Activated T-helper 1 cell treated with anti-CD3 and anti-CD28 coated beads, Interleukin-12 subunit alpha, Interleukin-12 subunit beta, Interleukin-2, Interleukin-4 antibody, amounts not matched to agents 30 ng/mL and 10 ng/mL and 1 ng/mL, durations not matched to agents 14 hours and 24 hours and 36 hours (primary cell): ENCODE data around the gene CSPG4. TPM values are rescaled to one million over a fixed set of nuclear protein-coding genes. Genes with fewer than 3 reads are reported as not detected.
"Not testable (repeated sequence)": the region's sequence is repeated elsewhere in the genome, so short reads cannot be mapped to it uniquely, and the experiment has no call there.

Experiments
- DNase-seq: peaks from one replicate; pipeline ENCODE4 v3.0.0; 2021; ENCODE audit warnings: low spot score
- H3K27ac Mint-ChIP-seq: one replicate; pipeline ENCODE4 v1.8.0; 2021; ENCODE audit warnings: mild to moderate bottlenecking, mixed read lengths
- H3K27me3 Mint-ChIP-seq: one replicate; pipeline ENCODE4 v1.8.0; 2022; ENCODE audit warnings: mild to moderate bottlenecking, moderate library complexity, mixed read lengths; ENCODE audit not compliant: insufficient read depth
- H3K36me3 Mint-ChIP-seq: one replicate; pipeline ENCODE4 v1.8.0; 2021; ENCODE audit warnings: low read depth, mixed read lengths
- H3K4me1 Mint-ChIP-seq: one replicate; pipeline ENCODE4 v1.8.0; 2021; ENCODE audit warnings: low read depth, mixed read lengths
- H3K4me3 Mint-ChIP-seq: one replicate; pipeline ENCODE4 v1.8.0; 2021; ENCODE audit warnings: mild to moderate bottlenecking, moderate library complexity, mixed read lengths
- H3K9me3 Mint-ChIP-seq: one replicate; pipeline ENCODE4 v1.8.0; 2021; ENCODE audit warnings: mixed read lengths
- intact Hi-C: fragments of 100-400 bp; cut with micrococcal nuclease; formaldehyde crosslinking; loops from one replicate; pipeline ENCODE4 v1.15.1; 2024
- total RNA-seq: library from RNA; stranded (reverse); gene quantifications from 2 replicates; pipeline ENCODE4 v1.2.3, GENCODE V29; 2022

The CSPG4 gene
- total RNA-seq, 1 donor from 2014 or later: not detected

DNA sequence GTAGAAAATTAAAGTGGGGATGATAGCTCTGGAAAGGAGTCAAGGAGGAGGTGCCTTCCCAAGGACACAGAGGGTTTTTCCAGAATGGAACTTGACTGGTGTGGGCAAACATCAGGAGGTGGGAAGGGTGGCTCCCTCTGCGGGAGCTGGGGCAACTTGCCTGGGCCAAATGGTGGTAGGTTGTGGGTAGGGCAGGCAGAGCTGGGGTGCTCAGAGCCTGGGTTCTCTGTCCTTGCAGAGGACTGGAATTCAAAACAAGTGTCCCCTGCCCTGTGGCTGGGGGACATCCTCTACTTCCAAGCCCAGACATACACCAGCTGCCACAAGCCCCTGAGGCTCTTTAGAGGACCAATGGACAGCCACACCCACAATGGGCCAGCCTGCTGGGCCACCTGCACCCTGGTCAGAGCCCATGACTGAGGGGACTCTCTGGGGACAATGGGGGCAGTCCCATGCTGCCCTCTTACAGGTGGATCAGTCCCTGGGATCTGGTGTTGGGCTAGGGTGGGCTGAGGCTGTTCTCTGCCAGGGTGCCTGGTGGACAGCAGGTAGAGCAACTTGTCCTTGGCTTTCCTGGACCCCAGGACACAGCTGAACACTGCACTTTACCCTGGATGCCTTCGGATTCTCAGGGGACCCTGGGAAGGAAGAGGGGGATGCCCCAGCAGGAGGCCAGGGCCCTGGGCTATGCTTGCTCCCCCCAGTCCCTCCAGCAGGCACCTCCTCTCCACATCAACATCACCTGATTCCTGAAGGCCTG lies 38.6 kb upstream of the CSPG4 start:
- Mint-ChIP-seq H3K36me3 (no peaks in the 10 kb centered on the region), H3K9me3 (no peaks in the 10 kb centered on the region), H3K4me1 (peaks cover 10% of the 10 kb centered on the region), H3K27ac (no peak overlapping the region), H3K27me3 (peaks cover 26% of the 10 kb centered on the region), H3K4me3 (no peak overlapping the region)
- no peak for DNase-seq
- intact Hi-C loops: no loop called here

- Mint-ChIP-seq H3K36me3 (no peaks in the 10 kb centered on the region), H3K27ac (no peak overlapping the region), H3K9me3 (no peaks in the 10 kb centered on the region), H3K4me3 (no peak overlapping the region), H3K4me1 (peaks cover 10% of the 10 kb centered on the region), H3K27me3 (peaks cover 29% of the 10 kb centered on the region)
- intact Hi-C loops: no loop called here
- DNase-seq: no peak
These were observed 37.8 kb upstream of the CSPG4 start for GRCh38 chr15:75750261-75751050.

DNA sequence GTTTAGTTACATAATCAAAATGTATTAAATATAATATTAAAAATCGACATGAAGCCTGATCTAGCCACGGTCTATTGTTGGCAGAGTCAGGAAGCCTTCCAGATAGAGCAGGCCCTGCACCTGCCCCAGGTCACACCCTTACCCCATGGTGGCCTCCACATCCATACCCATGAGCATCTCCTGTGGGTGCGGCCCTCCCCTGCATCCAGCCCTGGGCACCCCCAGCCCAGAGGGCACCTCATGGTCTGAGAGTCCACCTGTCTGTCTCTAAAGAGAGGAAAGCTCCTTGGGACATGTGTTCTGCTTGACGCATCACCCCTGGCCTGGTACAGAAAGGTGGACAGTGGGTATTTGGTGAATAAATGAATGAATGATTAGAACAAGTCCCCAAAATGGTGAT lies 37.2 kb upstream of the CSPG4 start:
- DNase-seq: no peak
- H3K4me3 Mint-ChIP-seq: no peak overlapping the region
- intact Hi-C loops: no loop called here
- H3K9me3 Mint-ChIP-seq: no peaks in the 10 kb centered on the region
- no peaks in the 10 kb centered on the region for H3K36me3 Mint-ChIP-seq
- peaks cover 29% of the 10 kb centered on the region for H3K27me3 Mint-ChIP-seq
- H3K4me1 Mint-ChIP-seq: peaks cover 10% of the 10 kb centered on the region
- no peak overlapping the region for H3K27ac Mint-ChIP-seq

GRCh38 chr15:75748882-75749281 lies 36.2 kb upstream of the CSPG4 start:
- H3K36me3 Mint-ChIP-seq, intact Hi-C loops, DNase-seq, H3K9me3 Mint-ChIP-seq, H3K4me1 Mint-ChIP-seq, H3K4me3 Mint-ChIP-seq, H3K27ac Mint-ChIP-seq: not testable (repeated sequence)
- peaks cover 29% of the 10 kb centered on the region for H3K27me3 Mint-ChIP-seq

GRCh38 chr15:75747121-75747520 lies 34.5 kb upstream of the CSPG4 start:
- intact Hi-C loops: not testable (repeated sequence)

DNA sequence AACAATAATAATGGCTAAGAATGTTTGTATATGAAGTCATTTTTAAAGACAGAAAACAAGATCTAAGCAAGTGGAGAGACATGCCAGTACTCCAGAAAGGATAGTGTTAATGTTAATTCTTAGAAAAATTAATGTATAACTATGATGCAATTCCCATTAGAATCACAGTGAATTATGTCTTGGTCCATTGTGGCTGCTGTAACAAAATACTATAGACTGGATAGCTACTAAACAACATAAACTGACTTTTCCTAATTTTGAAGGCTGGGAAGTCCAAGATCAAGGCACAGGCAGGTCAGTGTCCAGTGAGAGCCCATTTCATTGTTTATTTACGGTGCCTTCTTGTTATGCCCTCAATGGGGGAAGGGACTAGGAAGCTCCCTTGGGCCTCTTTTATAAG lies 32.7 kb upstream of the CSPG4 start:
- DNase-seq: no peak
- Mint-ChIP-seq H3K9me3 (no peaks in the 10 kb centered on the region), H3K27ac (no peak overlapping the region), H3K4me3 (no peak overlapping the region), H3K27me3 (peaks cover 30% of the 10 kb centered on the region), H3K36me3 (no peaks in the 10 kb centered on the region), H3K4me1 (peaks cover 10% of the 10 kb centered on the region)
- intact Hi-C loops: no loop called here

More at GRCh38 chr15:75747121-75747520, 34.5 kb upstream of the CSPG4 start:
- H3K27ac Mint-ChIP-seq, H3K4me1 Mint-ChIP-seq, H3K9me3 Mint-ChIP-seq, DNase-seq, H3K4me3 Mint-ChIP-seq, H3K36me3 Mint-ChIP-seq: not testable (repeated sequence)
- peaks cover 25% of the 10 kb centered on the region for H3K27me3 Mint-ChIP-seq

- peaks cover 31% of the 10 kb centered on the region for H3K27me3 Mint-ChIP-seq
- H3K9me3 Mint-ChIP-seq, H3K4me1 Mint-ChIP-seq, DNase-seq, intact Hi-C loops, H3K4me3 Mint-ChIP-seq, H3K36me3 Mint-ChIP-seq, H3K27ac Mint-ChIP-seq: not testable (repeated sequence)
These were observed 29.7 kb upstream of the CSPG4 start for GRCh38 chr15:75742346-75742745.

DNA sequence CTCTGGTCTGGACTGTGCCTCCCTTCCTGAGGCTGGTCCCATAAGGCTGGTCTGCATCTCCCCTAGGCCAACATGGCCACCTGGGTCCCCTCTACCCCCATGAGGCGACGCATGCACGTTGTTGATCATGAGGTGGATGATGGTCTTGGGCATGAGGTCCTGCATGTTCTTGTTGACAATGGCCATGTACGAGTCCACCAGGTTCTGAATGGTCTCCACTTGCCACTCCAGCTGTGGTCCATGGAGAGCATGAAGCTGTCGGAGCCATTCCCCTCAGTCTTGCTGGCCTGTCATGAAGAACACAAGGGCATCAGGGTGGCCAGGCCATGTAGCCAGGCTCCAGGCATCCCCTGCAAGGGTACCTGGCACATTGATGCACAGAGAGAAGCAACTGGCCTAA lies 27.1 kb upstream of the CSPG4 start:
- DNase-seq: no peak
- Mint-ChIP-seq H3K9me3 (no peaks in the 10 kb centered on the region), H3K27me3 (peaks cover 13% of the 10 kb centered on the region), H3K36me3 (peaks cover 2% of the 10 kb centered on the region), H3K4me3 (peak overlapping the region; percentile 76), H3K27ac (no peak overlapping the region), H3K4me1 (peaks cover 6% of the 10 kb centered on the region)
- intact Hi-C loops: loop anchor here (5.0 to 10.0 kb wide), 2 partner anchors 165 to 183 kb away; partner anchors contain the start of gene FBXO22

GRCh38 chr15:75738647-75739325 lies 26.1 kb upstream of the CSPG4 start:
- DNase-seq: peak; percentile 85
- Mint-ChIP-seq H3K4me1 (peaks cover 6% of the 10 kb centered on the region), H3K27ac (peak overlapping the region; percentile 29), H3K36me3 (peaks cover 2% of the 10 kb centered on the region), H3K27me3 (peaks cover 13% of the 10 kb centered on the region), H3K4me3 (peak overlapping the region; percentile 75), H3K9me3 (no peaks in the 10 kb centered on the region)
- intact Hi-C loops: loop anchor here (1.0 to 10.0 kb wide), 4 partner anchors 20 to 285 kb away; partner anchors contain the start of gene FBXO22

DNA sequence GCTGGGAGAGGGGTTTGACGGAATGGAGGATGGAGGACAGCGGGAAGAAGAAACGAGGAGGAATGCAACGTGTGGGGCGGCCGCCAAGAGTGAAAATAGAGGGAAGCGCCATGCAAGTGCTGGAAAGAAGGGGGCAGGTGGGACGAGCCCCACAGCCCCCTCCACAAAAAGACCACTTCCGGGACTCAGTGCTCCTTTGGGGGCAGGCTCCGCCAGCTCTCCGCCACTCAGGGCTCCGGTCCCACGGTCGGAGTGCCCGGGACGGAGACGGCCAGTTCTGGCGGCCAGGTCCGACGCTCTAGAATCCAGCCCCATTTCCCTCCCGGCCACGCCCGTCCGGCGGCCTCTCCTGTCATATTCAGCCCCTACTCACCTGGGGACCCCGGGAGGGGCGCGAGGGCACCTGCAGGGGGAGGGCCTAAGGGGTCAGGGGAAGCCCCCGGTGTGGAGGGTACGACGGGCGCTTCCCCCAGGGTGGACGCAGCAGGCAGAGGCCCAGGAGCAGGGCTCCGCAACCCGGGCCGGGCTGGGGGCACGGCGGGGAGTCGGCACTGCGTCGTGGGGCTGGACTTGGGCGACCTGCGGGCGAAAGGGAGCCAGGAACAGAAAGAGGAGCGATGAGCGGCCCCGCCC lies 25.5 kb upstream of the CSPG4 start:
- no peaks in the 10 kb centered on the region for H3K9me3 Mint-ChIP-seq

DNA sequence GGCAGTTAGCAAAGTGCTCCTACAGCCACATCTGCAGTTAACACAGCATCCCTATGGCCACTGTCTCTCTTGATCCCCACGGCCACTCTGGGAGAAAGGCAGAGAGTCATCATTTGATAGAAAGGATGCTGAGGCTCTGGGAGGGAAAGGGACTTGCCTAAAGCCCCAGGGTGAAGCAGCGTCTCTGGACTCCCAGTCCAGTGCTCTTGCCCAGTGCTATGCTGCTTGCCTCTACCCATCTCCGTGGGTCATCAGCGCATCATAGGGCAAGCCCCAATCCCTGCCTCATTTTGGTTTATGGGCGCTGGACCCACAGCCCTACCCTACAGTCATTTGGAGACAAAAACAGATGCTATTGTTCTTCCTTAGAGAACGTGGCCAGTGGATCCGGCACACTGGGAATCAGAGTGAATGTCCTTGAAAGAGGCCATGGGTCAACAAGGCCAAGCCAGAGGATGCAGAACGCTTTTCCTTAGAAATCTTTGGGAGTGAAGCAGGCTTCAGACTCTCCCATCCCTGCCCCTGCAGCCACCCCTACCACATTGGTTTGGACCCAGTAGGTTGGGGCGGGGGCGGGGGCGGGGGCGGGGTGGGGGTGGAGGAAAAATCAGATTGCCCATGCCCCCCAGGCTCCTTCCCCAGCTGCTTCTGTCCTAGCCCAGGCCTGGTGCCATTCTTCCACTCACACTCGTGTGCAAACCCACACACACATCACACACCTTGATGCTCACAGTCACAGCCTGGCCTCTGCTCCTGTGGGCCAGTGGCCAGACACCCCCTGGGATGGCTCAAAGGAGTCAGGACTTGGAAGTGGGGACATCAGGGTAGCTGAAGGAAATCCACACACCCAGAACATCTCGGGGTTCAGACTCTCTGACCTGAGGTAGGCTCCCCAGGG lies 24.7 kb upstream of the CSPG4 start:
- Mint-ChIP-seq H3K4me1 (peaks cover 11% of the 10 kb centered on the region), H3K4me3 (peak overlapping the region; percentile 87), H3K27me3 (peaks cover 19% of the 10 kb centered on the region)
- intact Hi-C loops: loop anchor here (1.0 to 10.0 kb wide), 4 partner anchors 21 to 284 kb away; partner anchors contain the start of gene FBXO22
- H3K9me3 Mint-ChIP-seq, DNase-seq, H3K36me3 Mint-ChIP-seq, H3K27ac Mint-ChIP-seq: not testable (repeated sequence)

More for the DNA sequence above, 25.5 kb upstream of the CSPG4 start:
- Mint-ChIP-seq H3K27me3 (peaks cover 13% of the 10 kb centered on the region), H3K4me3 (peak overlapping the region; percentile 87), H3K4me1 (peaks cover 6% of the 10 kb centered on the region), H3K36me3 (peaks cover 2% of the 10 kb centered on the region), H3K27ac (no peak overlapping the region)
- DNase-seq: no peak
- intact Hi-C loops: loop anchor here (1.0 to 10.0 kb wide), 4 partner anchors 20 to 285 kb away; partner anchors contain the start of gene FBXO22
